ENCODE results near the gene BGLAP. TPM values are rescaled to one million over a fixed set of nuclear protein-coding genes. Genes with fewer than 3 reads are reported as not detected.

The BGLAP gene
- total RNA-seq, 2 donors from 2014 or later: not detected

- H3K27me3 ChIP-seq (replicated peaks; ENCODE audit: insufficient read depth): no peaks in the 10 kb centered on the region
Observed at GRCh38 chr1:156230473-156230837, 11.5 kb upstream of the BGLAP start.

DNA sequence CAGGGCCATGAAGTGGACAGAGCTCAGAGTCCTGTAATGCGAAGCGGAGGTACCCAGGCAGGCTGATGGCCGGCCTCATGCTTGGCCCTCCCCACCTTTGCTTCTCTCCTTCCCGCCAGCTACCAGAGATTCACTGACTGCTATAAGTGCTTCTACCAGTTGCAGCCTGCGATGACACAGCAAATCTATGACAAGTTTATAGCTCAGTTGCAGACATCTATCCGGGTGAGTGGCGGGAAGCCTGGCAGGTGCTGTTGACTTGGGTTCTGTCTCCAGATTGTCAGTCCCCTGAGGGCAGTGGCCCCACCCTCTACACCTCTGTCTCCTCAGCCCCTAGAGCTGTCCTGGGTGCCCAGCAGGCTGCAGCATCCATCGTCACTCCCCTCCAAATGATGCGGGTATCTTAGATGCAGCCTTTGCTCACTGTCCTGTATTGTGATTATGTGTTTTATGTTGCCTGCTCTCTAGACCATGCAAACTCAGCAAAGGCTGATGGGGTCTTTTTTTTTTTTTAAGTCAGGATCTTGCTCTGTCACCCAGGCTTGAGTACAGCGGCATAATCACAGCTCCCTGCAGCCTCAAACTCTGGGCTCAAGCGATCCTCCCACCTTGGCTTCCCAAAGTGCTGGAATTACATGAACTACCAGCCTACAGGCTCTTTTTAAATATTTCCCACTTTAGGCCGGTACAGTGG lies 9.6 kb upstream of the BGLAP start:
- H3K4me3 ChIP-seq: no peak overlapping the region
- no peaks in the 10 kb centered on the region for H3K27me3 ChIP-seq (replicated peaks; ENCODE audit: insufficient read depth)
- H3K27ac ChIP-seq: no peak overlapping the region
- ATAC-seq (ENCODE audit: insufficient number of reproducible peaks, low FRiP score, low read depth) (no peak), DNase-seq (ENCODE audit: low spot score) (no peak)
- H3K4me1 ChIP-seq (ENCODE audit: control insufficient read depth in 1 of 2, low read depth in 2 of 2): no peaks in the 10 kb centered on the region
- peaks cover 39% of the 10 kb centered on the region for H3K36me3 ChIP-seq
- TF ChIP-seq, protein P1, sequence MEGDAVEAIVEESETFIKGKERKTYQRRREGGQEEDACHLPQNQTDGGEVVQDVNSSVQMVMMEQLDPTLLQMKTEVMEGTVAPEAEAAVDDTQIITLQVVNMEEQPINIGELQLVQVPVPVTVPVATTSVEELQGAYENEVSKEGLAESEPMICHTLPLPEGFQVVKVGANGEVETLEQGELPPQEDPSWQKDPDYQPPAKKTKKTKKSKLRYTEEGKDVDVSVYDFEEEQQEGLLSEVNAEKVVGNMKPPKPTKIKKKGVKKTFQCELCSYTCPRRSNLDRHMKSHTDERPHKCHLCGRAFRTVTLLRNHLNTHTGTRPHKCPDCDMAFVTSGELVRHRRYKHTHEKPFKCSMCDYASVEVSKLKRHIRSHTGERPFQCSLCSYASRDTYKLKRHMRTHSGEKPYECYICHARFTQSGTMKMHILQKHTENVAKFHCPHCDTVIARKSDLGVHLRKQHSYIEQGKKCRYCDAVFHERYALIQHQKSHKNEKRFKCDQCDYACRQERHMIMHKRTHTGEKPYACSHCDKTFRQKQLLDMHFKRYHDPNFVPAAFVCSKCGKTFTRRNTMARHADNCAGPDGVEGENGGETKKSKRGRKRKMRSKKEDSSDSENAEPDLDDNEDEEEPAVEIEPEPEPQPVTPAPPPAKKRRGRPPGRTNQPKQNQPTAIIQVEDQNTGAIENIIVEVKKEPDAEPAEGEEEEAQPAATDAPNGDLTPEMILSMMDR (IDR thresholded peaks at IDR 0.05): no peak
- no peaks in the 10 kb centered on the region for H3K9me3 ChIP-seq

More at GRCh38 chr1:156230473-156230837, 11.5 kb upstream of the BGLAP start:
- TF ChIP-seq, protein P1 (IDR thresholded peaks at IDR 0.05): no peak
- H3K9me3 ChIP-seq: no peaks in the 10 kb centered on the region
- DNase-seq (ENCODE audit: low spot score) (no peak), ATAC-seq (ENCODE audit: insufficient number of reproducible peaks, low FRiP score, low read depth) (no peak)
- H3K4me3 ChIP-seq: no peak overlapping the region
- no peaks in the 10 kb centered on the region for H3K4me1 ChIP-seq (ENCODE audit: control insufficient read depth in 1 of 2, low read depth in 2 of 2)
- H3K27ac ChIP-seq: no peak overlapping the region
- peaks cover 23% of the 10 kb centered on the region for H3K36me3 ChIP-seq

- H3K27me3 ChIP-seq (replicated peaks; ENCODE audit: insufficient read depth): no peaks in the 10 kb centered on the region
- no peaks in the 10 kb centered on the region for H3K4me1 ChIP-seq (ENCODE audit: control insufficient read depth in 1 of 2, low read depth in 2 of 2)
- TF ChIP-seq, protein P1 (IDR thresholded peaks at IDR 0.05): no peak
- H3K36me3 ChIP-seq: peaks cover 49% of the 10 kb centered on the region
- no peak for ATAC-seq (ENCODE audit: insufficient number of reproducible peaks, low FRiP score, low read depth)
- no peak for DNase-seq (ENCODE audit: low spot score)
- H3K4me3 ChIP-seq: no peak overlapping the region
- H3K9me3 ChIP-seq: no peaks in the 10 kb centered on the region
- no peak overlapping the region for H3K27ac ChIP-seq
Observed at GRCh38 chr1:156233426-156234127, 8.4 kb upstream of the BGLAP start.

GRCh38 chr1:156236164-156236563 lies 5.8 kb upstream of the BGLAP start:
- no peaks in the 10 kb centered on the region for H3K27me3 ChIP-seq (replicated peaks; ENCODE audit: insufficient read depth)
- H3K4me3 ChIP-seq: no peak overlapping the region
- H3K4me1 ChIP-seq (ENCODE audit: control insufficient read depth in 1 of 2, low read depth in 2 of 2): no peaks in the 10 kb centered on the region
- H3K36me3 ChIP-seq: peaks cover 58% of the 10 kb centered on the region
- DNase-seq (ENCODE audit: low spot score) (no peak), ATAC-seq (ENCODE audit: insufficient number of reproducible peaks, low FRiP score, low read depth) (no peak)
- TF ChIP-seq, protein P1 (IDR thresholded peaks at IDR 0.05): no peak
- H3K9me3 ChIP-seq: no peaks in the 10 kb centered on the region
- no peak overlapping the region for H3K27ac ChIP-seq

GRCh38 chr1:156238248-156238647 lies 3.7 kb upstream of the BGLAP start:
- ATAC-seq (ENCODE audit: insufficient number of reproducible peaks, low FRiP score, low read depth) (no peak), DNase-seq (ENCODE audit: low spot score) (no peak)
- TF ChIP-seq, protein P1 (IDR thresholded peaks at IDR 0.05): no peak
- H3K27me3 ChIP-seq (replicated peaks; ENCODE audit: insufficient read depth): no peaks in the 10 kb centered on the region
- H3K4me3 ChIP-seq: no peak overlapping the region
- H3K36me3 ChIP-seq: peaks cover 62% of the 10 kb centered on the region
- H3K9me3 ChIP-seq: no peaks in the 10 kb centered on the region
- no peaks in the 10 kb centered on the region for H3K4me1 ChIP-seq (ENCODE audit: control insufficient read depth in 1 of 2, low read depth in 2 of 2)
- no peak overlapping the region for H3K27ac ChIP-seq

All from thoracic aorta (tissue), 2 donors.